Measurements from ENCODE around the gene GPR132. TPM values are rescaled to one million over a fixed set of nuclear protein-coding genes. Genes with fewer than 3 reads are reported as not detected.

Gene GPR132
- total and polyA plus RNA-seq, 2 donors (not counting 3 experiments of a cell fraction or from before 2014, with no cell fraction given) = not detected

- DNase-seq (ENCODE audit: low read depth, low spot score) (no peak), FAIRE-seq (no peak)
- Histone ChIP-seq H3K27me3 (ENCODE audit: control insufficient read depth in 2 of 2, insufficient read depth in 2 of 2, low read length in 2 of 2) (no peaks in the 10 kb centered on the region), H2AFZ (ENCODE audit: low read depth, low read length) (peak overlapping the region; percentile 42), H4K20me1 (replicated peaks; ENCODE audit: control insufficient read depth, extremely low read depth, insufficient read depth, low read length) (no peaks in the 10 kb centered on the region), H3K4me2 (ENCODE audit: insufficient read depth, low read length) (no peak overlapping the region), H3K9me3 (replicated peaks; ENCODE audit: control insufficient read depth, insufficient read depth, low read length) (no peaks in the 10 kb centered on the region), H3K4me3 (replicated peaks in 1 of 3; ENCODE audit: insufficient read depth in 1 of 3, low read depth in 1 of 3, low read length in 3 of 3) (no peak overlapping the region), H3K79me2 (ENCODE audit: control insufficient read depth, insufficient read depth, low read length) (no peaks in the 10 kb centered on the region), H3K9ac (replicated peaks; ENCODE audit: extremely low read depth, insufficient read depth, low read length) (no peak overlapping the region), H3K4me1 (ENCODE audit: control insufficient read depth, extremely low read depth, insufficient read depth, low read length) (peaks cover 20% of the 10 kb centered on the region), H3K27ac (ENCODE audit: insufficient read depth, low read depth, low read length) (no peak overlapping the region), H3K9me1 (replicated peaks; ENCODE audit: control insufficient read depth, extremely low read depth, insufficient read depth, low read length) (no peaks in the 10 kb centered on the region), H3K36me3 (ENCODE audit: control insufficient read depth in 2 of 2, extremely low read depth in 1 of 2, insufficient read depth in 2 of 2, low read length in 2 of 2) (no peaks in the 10 kb centered on the region)
- BruUV-seq (replicated peaks) = no TSS peak
- TF ChIP-seq GATA2 (IDR thresholded peaks at IDR 0.05; ENCODE audit: insufficient read depth, insufficient read length, low read depth, low read length) = no peak
- intact Hi-C loops (cut with micrococcal nuclease) (no loop called here), dilution Hi-C loops (cut with MboI; ENCODE audit: extremely low pct_ligation_motif_present, low sequenced_read_pairs) (no loop called here)
- CTCF ChIA-PET = interaction anchor here (1.0 to 1.2 kb wide), 4 partner anchors 14 to 27 kb away, joined by 3 to 6 read pairs (median 5); no protein-coding TSS in a partner anchor
- POLR2A ChIA-PET = no interaction called here
Measured at GRCh38 chr14:105059925-105060565, 5.2 kb downstream of the GPR132 start.

GRCh38 chr14:105059035-105059924, 6.0 kb downstream of the GPR132 start:
- peak overlapping the region; percentile 42 for H2AFZ ChIP-seq (ENCODE audit: low read depth, low read length)
- no peaks in the 10 kb centered on the region for H3K36me3 ChIP-seq (ENCODE audit: control insufficient read depth in 2 of 2, extremely low read depth in 1 of 2, insufficient read depth in 2 of 2, low read length in 2 of 2)
- FAIRE-seq (peak; percentile 78), DNase-seq (ENCODE audit: low read depth, low spot score) (no peak)
- H3K4me1 ChIP-seq (ENCODE audit: control insufficient read depth, extremely low read depth, insufficient read depth, low read length) = peaks cover 20% of the 10 kb centered on the region
- no peak overlapping the region for H3K4me2 ChIP-seq (ENCODE audit: insufficient read depth, low read length)
- dilution Hi-C loops (cut with MboI; ENCODE audit: extremely low pct_ligation_motif_present, low sequenced_read_pairs) (no loop called here), intact Hi-C loops (cut with micrococcal nuclease) (no loop called here)
- no peak overlapping the region for H3K4me3 ChIP-seq (replicated peaks in 1 of 3; ENCODE audit: insufficient read depth in 1 of 3, low read depth in 1 of 3, low read length in 3 of 3)
- no peak overlapping the region for H3K9ac ChIP-seq (replicated peaks; ENCODE audit: extremely low read depth, insufficient read depth, low read length)
- H3K79me2 ChIP-seq (ENCODE audit: control insufficient read depth, insufficient read depth, low read length) = no peaks in the 10 kb centered on the region
- no peaks in the 10 kb centered on the region for H3K9me3 ChIP-seq (replicated peaks; ENCODE audit: control insufficient read depth, insufficient read depth, low read length)
- POLR2A ChIA-PET = no interaction called here
- no TSS peak for BruUV-seq (replicated peaks)
- H4K20me1 ChIP-seq (replicated peaks; ENCODE audit: control insufficient read depth, extremely low read depth, insufficient read depth, low read length) = no peaks in the 10 kb centered on the region
- no peak overlapping the region for H3K27ac ChIP-seq (ENCODE audit: insufficient read depth, low read depth, low read length)
- no peak for TF ChIP-seq GATA2 (IDR thresholded peaks at IDR 0.05; ENCODE audit: insufficient read depth, insufficient read length, low read depth, low read length)
- TF ChIP-seq CTCF (IDR thresholded peaks at IDR 0.05; ENCODE audit: extremely low read depth in 1 of 2, insufficient read depth in 1 of 2, low read depth in 1 of 2, low read length in 2 of 2) = no peak
- no peak for TF ChIP-seq FOS (IDR thresholded peaks at IDR 0.05; ENCODE audit: borderline replicate concordance, insufficient read depth, low read length)
- TF ChIP-seq EZH2 (IDR thresholded peaks at IDR 0.05; ENCODE audit: borderline replicate concordance, low read depth, low read length, severe bottlenecking) = no peak
- TF ChIP-seq MAX (IDR thresholded peaks at IDR 0.05; ENCODE audit: insufficient read depth, insufficient read length) = no peak
- no peak for TF ChIP-seq POLR2AphosphoS5 (IDR thresholded peaks at IDR 0.05; ENCODE audit: insufficient read depth, low read depth, low read length)
- TF ChIP-seq JUN (IDR thresholded peaks at IDR 0.05; ENCODE audit: borderline replicate concordance, insufficient read depth, insufficient read length, low read depth) = no peak
- TF ChIP-seq POLR2A (IDR thresholded peaks at IDR 0.05; ENCODE audit: low read depth, low read length) = no peak
- no peak for TF ChIP-seq MYC (IDR thresholded peaks at IDR 0.05; ENCODE audit: low read depth, low read length)
- H3K27me3 ChIP-seq (ENCODE audit: control insufficient read depth in 2 of 2, insufficient read depth in 2 of 2, low read length in 2 of 2) = no peaks in the 10 kb centered on the region
- CTCF ChIA-PET = interaction anchor here (1.0 to 2.6 kb wide), 4 partner anchors 13 to 28 kb away, joined by 3 to 15 read pairs (median 6); no protein-coding TSS in a partner anchor
- no peaks in the 10 kb centered on the region for H3K9me1 ChIP-seq (replicated peaks; ENCODE audit: control insufficient read depth, extremely low read depth, insufficient read depth, low read length)
